K562 (cell line): Measurements from ENCODE around the gene PAFAH2. TPM values are rescaled to one million over a fixed set of nuclear protein-coding genes. Genes with fewer than 3 reads are reported as not detected.
A peak's percentile ranks its signal among the peaks of the same experiment; 100 is the strongest.

ENCODE experiments used
- MAFK ChIP-seq: IDR thresholded peaks from 2 replicates; pipeline ENCODE4 v1.6.1; 2011; ENCODE audit warnings: low read length, improper control_type of control experiment
- MGA ChIP-seq: fragments of 450-650 bp; IDR thresholded peaks from 2 replicates; pipeline ENCODE4 v1.6.1; 2016; ENCODE audit warnings: mild to moderate bottlenecking, moderate library complexity
- SMAD2 ChIP-seq: fragments of 150-350 bp; IDR thresholded peaks from 2 replicates; pipeline ENCODE4 v1.6.1; 2014; ENCODE audit warnings: low read depth, mild to moderate bottlenecking, low read length
- SP1 ChIP-seq: sonication (generic); formaldehyde crosslinking; IDR thresholded peaks from 2 replicates; pipeline ENCODE4 v1.8.1; 2022; ENCODE audit warnings: mild to moderate bottlenecking, missing genetic modification reagents
- polyA plus RNA-seq, 8 experiments: library from polyadenylated mRNA; depleted of rRNA in 4 of 8; stranded (reverse) in 5 of 8; unstranded in 3 of 8; fragments of >200 nt; fragmentation: Nextera tagmentation in 2 of 8; fragmentation: Illumina TruSeq in 1 of 8; extraction: Ambion mirVana in 2 of 8; extraction: Trizol in 1 of 8; gene quantifications; 2 replicates each; pipeline versions ENCODE4 v1.2.1 to v1.2.3, GENCODE V29; 2011 to 2014; ENCODE audit warnings: inconsistent platforms in 1 of 8, missing spikeins in 1 of 8
- total RNA-seq, 7 experiments: library from RNA; depleted of rRNA in 6 of 7; stranded (reverse); fragments of >200 nt in 6 of 7; fragmentation: Illumina TruSeq in 2 of 7; extraction: Trizol in 2 of 7; gene quantifications; 2 replicates each; pipeline versions ENCODE4 v1.2.1 to v1.2.3, GENCODE V29; 2011 to 2021; ENCODE audit warnings: low replicate concordance in 1 of 7

Gene PAFAH2
- total and polyA plus RNA-seq, 9 of the 15 experiments (the other 6 are each of a cell fraction or from before 2014, with no cell fraction given): 4.2 to 10.9 (median 6.8) TPM

GRCh38 chr1:26006710-26007109 lies 8.8 kb upstream of the PAFAH2 start (continued):
- TF ChIP-seq MGA: peak; percentile 82
- TF ChIP-seq SP1 (CRISPR knock-in tag): no peak
- no peak for TF ChIP-seq SMAD2
- TF ChIP-seq MAFK: no peak
